HepG2 (cell line): ENCODE data around the gene HSD11B2. TPM values are rescaled to one million over a fixed set of nuclear protein-coding genes. Genes with fewer than 3 reads are reported as not detected.

ENCODE experiments used
- ATAC-seq: fragments of 200-7000 bp; cut with Tn5 transposase; 3 replicates; pipeline ENCODE4 v1.9.1; 2020; ENCODE audit warnings: mild to moderate bottlenecking, moderate library complexity
- BruUV-seq: library from RNA; stranded (reverse); fragments of 400-500 nt; replicated peaks from 2 replicates; lab custom pipeline; 2021; lab: Mats Ljungman, UMichigan
- CTCF ChIA-PET: fragments of 300-600 bp; formaldehyde crosslinking; extraction: SDS; loops from one replicate; lab custom pipeline; 2021; ENCODE audit warnings: low total read pairs, inconsistent platforms, low intra/inter-chr PET ratio; lab: Yijun Ruan, JAX
- POLR2A ChIA-PET: fragments of 350-600 bp; sonication (Branson Sonifier 250); formaldehyde crosslinking; loops from one replicate; lab custom pipeline; 2020; ENCODE audit warnings: antibody characterized with exemption, inconsistent platforms; lab: Yijun Ruan, JAX
- DNase-seq: peaks from one replicate; pipeline ENCODE4 v3.0.0-alpha.2; 2015; ENCODE audit warnings: low spot score
- FAIRE-seq: peaks from 3 replicates; lab custom pipeline; 2011; peaks lifted over from hg19 to GRCh38; lab: Jason Lieb, UNC
- H2AFZ ChIP-seq: one replicate; pipeline ENCODE4 v1.6.1; 2011; ENCODE audit warnings: low read length, inconsistent platforms
- H3K27ac ChIP-seq: fragments of 300-600 bp; 3 replicates; pipeline ENCODE4 v1.8.0; 2011; ENCODE audit warnings: mixed run types, mild to moderate bottlenecking, mixed read lengths, low read length, inconsistent platforms; ENCODE audit not compliant: insufficient read depth; ENCODE audit errors: extremely low read length
- H3K27me3 ChIP-seq, 2 experiments: fragments of 200-600 bp in 1 of 2; 2 replicates in 1 of 2; 3 replicates in 1 of 2; pipeline versions ENCODE4 v1.6.0 to v1.8.0; 2011; ENCODE audit warnings: low read length in 2 of 2, mild to moderate bottlenecking in 2 of 2, moderate library complexity in 2 of 2, inconsistent platforms in 1 of 2; ENCODE audit not compliant: insufficient read depth in 2 of 2, control insufficient read depth in 1 of 2
- H3K36me3 ChIP-seq, 2 experiments: fragments of 200-600 bp in 1 of 2; replicated peaks in 1 of 2; 2 replicates in 1 of 2; 3 replicates in 1 of 2; pipeline versions ENCODE4 v1.5.1 to v1.8.0; 2011; ENCODE audit warnings: low read length in 2 of 2, inconsistent platforms in 1 of 2; ENCODE audit not compliant: insufficient read depth in 2 of 2, control insufficient read depth in 1 of 2
- H3K4me1 ChIP-seq: 2 replicates; pipeline ENCODE4 v1.5.1; 2012; ENCODE audit warnings: low read length, inconsistent platforms; ENCODE audit not compliant: insufficient read depth
- H3K4me2 ChIP-seq: 2 replicates; pipeline ENCODE4 v1.6.0; 2011; ENCODE audit warnings: low read depth, low read length, inconsistent platforms
- H3K4me3 ChIP-seq, 3 experiments: fragments of 200-600 bp in 1 of 3; sonication (generic), shearing (Covaris generic) in 1 of 3; replicated peaks in 1 of 3; 2 replicates each; pipeline ENCODE4 v1.5.1; 2011 to 2016; ENCODE audit warnings: low read length in 3 of 3, inconsistent platforms in 2 of 3, low read depth in 2 of 3, mild to moderate bottlenecking in 2 of 3, control low read depth in 1 of 3, mixed read lengths in 1 of 3; ENCODE audit not compliant: insufficient read depth in 1 of 3
- H3K79me2 ChIP-seq: one replicate; pipeline ENCODE4 v1.6.1; 2011; ENCODE audit warnings: low read length, inconsistent platforms; ENCODE audit not compliant: insufficient read depth
- H3K9ac ChIP-seq: 2 replicates; pipeline ENCODE4 v1.6.0; 2011; ENCODE audit warnings: mild to moderate bottlenecking, low read depth, low read length, inconsistent platforms; ENCODE audit not compliant: insufficient read depth
- H3K9me3 ChIP-seq: 2 replicates; pipeline ENCODE4 v1.5.1; 2012; ENCODE audit warnings: mild to moderate bottlenecking, low read length
- H4K20me1 ChIP-seq: 2 replicates; pipeline ENCODE4 v1.6.0; 2011; ENCODE audit warnings: inconsistent platforms, mild to moderate bottlenecking, low read length, moderate library complexity; ENCODE audit not compliant: insufficient read depth
- ATF7-NPFF ChIP-seq: sonication (generic); formaldehyde crosslinking; IDR thresholded peaks from 2 replicates; pipeline ENCODE4 v1.8.1; 2023; ENCODE audit warnings: mild to moderate bottlenecking, low read depth, missing genetic modification reagents, moderate library complexity
- CBX2 ChIP-seq, 2 experiments: fragments of 200-600 bp in 1 of 2; sonication (generic); formaldehyde crosslinking in 1 of 2; IDR thresholded peaks; 2 replicates each; pipeline versions ENCODE4 v1.7.0 to v1.8.1; 2018 to 2022; ENCODE audit warnings: low read depth in 2 of 2, low read length in 1 of 2, mild to moderate bottlenecking in 1 of 2, missing genetic modification reagents in 1 of 2
- GMEB2 ChIP-seq: IDR thresholded peaks from 2 replicates; pipeline ENCODE4 v1.6.1; 2016; ENCODE audit warnings: missing biosample characterization, missing genetic modification reagents, low read depth
- KAT7 ChIP-seq: IDR thresholded peaks from 2 replicates; pipeline ENCODE4 v1.6.1; 2018; ENCODE audit warnings: borderline replicate concordance, missing compliant biosample characterization
- SKI ChIP-seq: fragments of 450-650 bp; IDR thresholded peaks from one replicate; pipeline ENCODE4 v1.6.1; 2018; ENCODE audit warnings: mild to moderate bottlenecking; ENCODE audit not compliant: partially characterized antibody
- YEATS4 ChIP-seq: sonication (generic); formaldehyde crosslinking; IDR thresholded peaks from 2 replicates; pipeline ENCODE4 v1.4.0; 2020; ENCODE audit warnings: missing genetic modification reagents, borderline replicate concordance
- WGBS: methylation state at CpG from one replicate; pipeline ENCODE4 v1.1.6; 2017; ENCODE audit warnings: low lambda C conversion rate; 5-methylcytosine and 5-hydroxymethylcytosine counted together
- in situ Hi-C: cut with HindIII; loops from 2 replicates; pipeline ENCODE4 v1.10.0; 2017; ENCODE audit warnings: low pct_unique_long_range_greater_than_20kb; ENCODE audit not compliant: extremely low pct_ligation_motif_present
- intact Hi-C: fragments of 100-400 bp; cut with micrococcal nuclease; formaldehyde crosslinking; loops from one replicate; pipeline ENCODE4 v1.10.0; 2022; ENCODE audit not compliant: unreplicated experiment
- polyA plus RNA-seq, 8 experiments: library from polyadenylated mRNA; depleted of rRNA in 3 of 8; stranded (reverse) in 7 of 8; unstranded in 1 of 8; fragments of >200 nt; fragmentation: Illumina TruSeq in 4 of 8; extraction: Trizol in 4 of 8; gene quantifications; 2 replicates each; pipeline versions ENCODE4 v1.2.1 to v1.2.3, GENCODE V29; 2011 to 2016; ENCODE audit warnings: low read depth in 4 of 8, missing spikeins in 1 of 8, mixed read lengths in 1 of 8; ENCODE audit not compliant: insufficient read depth in 1 of 8
- total RNA-seq, 5 experiments: library from RNA; depleted of rRNA; stranded (reverse); fragments of >200 nt; fragmentation: Illumina TruSeq; extraction: Trizol; gene quantifications; 2 replicates each; pipeline ENCODE4 v1.2.3, GENCODE V29; 2016; ENCODE audit warnings: low read depth in 1 of 5
- TF ChIP-seq, protein P1 (sequence below): sonication (generic); formaldehyde crosslinking; IDR thresholded peaks from 2 replicates; pipeline ENCODE4 v1.4.0; 2020; ENCODE audit warnings: mild to moderate bottlenecking, missing genetic modification reagents
- TF ChIP-seq, protein P2 (sequence below): sonication (generic); formaldehyde crosslinking; IDR thresholded peaks from 2 replicates; pipeline ENCODE4 v1.4.0; 2020; ENCODE audit warnings: missing genetic modification reagents

The HSD11B2 gene
- total and polyA plus RNA-seq, 2 of the 13 experiments (the other 11 are each of a cell fraction or from before 2014, with no cell fraction given): 8.9 to 13.6 TPM

GRCh38 chr16:67421030-67421429 is 9.9 kb upstream of the HSD11B2 start (continued):
- TF ChIP-seq GMEB2 (CRISPR knock-in tag) (no peak), CBX2 (IDR thresholded peaks at IDR 0.05; ENCODE audit: low read depth, low read length) (no peak), CBX2 (CRISPR knock-in tag; IDR thresholded peaks at IDR 0.05; ENCODE audit: low read depth) (no peak), KAT7 (CRISPR knock-in tag) (no peak), YEATS4 (CRISPR knock-in tag) (no peak), SKI (no peak)
- TF ChIP-seq, protein P1, sequence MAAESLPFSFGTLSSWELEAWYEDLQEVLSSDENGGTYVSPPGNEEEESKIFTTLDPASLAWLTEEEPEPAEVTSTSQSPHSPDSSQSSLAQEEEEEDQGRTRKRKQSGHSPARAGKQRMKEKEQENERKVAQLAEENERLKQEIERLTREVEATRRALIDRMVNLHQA: no peak

DNA sequence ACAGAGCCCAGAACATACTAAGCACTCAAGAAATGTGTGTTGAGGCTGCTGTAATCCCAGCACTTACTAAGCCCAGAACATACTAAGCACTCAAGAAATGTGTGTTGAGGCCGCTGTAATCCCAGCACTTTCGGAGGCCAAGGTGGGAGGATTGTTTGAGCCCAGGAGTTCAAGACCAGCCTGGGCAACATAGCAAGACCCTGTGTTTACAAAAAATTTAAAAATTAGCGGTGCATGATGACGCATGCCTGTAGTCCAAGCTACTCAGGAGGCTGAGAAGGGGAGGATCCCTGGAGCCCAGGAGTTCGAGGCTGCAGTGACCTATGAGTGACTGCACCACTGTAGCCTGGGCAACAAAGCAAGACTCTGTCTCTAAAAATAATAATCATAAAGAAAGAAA is 7.9 kb upstream of the HSD11B2 start:
- H3K9me3 ChIP-seq: no peaks in the 10 kb centered on the region
- no TSS peak for BruUV-seq

More for the DNA sequence above, 7.9 kb upstream of the HSD11B2 start:
- 66% methylated on average over 5 of the region's 5 CpGs for WGBS
- intact Hi-C loops: no loop called here
- Histone ChIP-seq H3K27me3 (peaks cover 5 to 41% of the 10 kb centered on the region in 2 experiments), H4K20me1 (no peaks in the 10 kb centered on the region), H3K4me1 (peaks cover 8% of the 10 kb centered on the region; the same call in 1 of the 2 replicates), H2AFZ (no peak overlapping the region), H3K4me2 (no peak overlapping the region), H3K79me2 (no peaks in the 10 kb centered on the region), H3K36me3 (no peaks in the 10 kb centered on the region), H3K9ac (no peak overlapping the region), H3K4me3 (no peak overlapping the region), H3K27ac (no peak overlapping the region)
- POLR2A ChIA-PET: interaction anchor here (1.2 to 1.8 kb wide), 2 partner anchors 8 to 18 kb away, joined by 3 to 4 read pairs; partner anchors contain the start of gene HSD11B2
- no peak for DNase-seq
- CTCF ChIA-PET: no interaction called here
- no peak for ATAC-seq
- FAIRE-seq: no peak
- in situ Hi-C loops: no loop called here
- TF ChIP-seq, protein P2, sequence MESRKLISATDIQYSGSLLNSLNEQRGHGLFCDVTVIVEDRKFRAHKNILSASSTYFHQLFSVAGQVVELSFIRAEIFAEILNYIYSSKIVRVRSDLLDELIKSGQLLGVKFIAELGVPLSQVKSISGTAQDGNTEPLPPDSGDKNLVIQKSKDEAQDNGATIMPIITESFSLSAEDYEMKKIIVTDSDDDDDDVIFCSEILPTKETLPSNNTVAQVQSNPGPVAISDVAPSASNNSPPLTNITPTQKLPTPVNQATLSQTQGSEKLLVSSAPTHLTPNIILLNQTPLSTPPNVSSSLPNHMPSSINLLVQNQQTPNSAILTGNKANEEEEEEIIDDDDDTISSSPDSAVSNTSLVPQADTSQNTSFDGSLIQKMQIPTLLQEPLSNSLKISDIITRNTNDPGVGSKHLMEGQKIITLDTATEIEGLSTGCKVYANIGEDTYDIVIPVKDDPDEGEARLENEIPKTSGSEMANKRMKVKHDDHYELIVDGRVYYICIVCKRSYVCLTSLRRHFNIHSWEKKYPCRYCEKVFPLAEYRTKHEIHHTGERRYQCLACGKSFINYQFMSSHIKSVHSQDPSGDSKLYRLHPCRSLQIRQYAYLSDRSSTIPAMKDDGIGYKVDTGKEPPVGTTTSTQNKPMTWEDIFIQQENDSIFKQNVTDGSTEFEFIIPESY: 0 out of 2 replicates have a peak, but pooled peaks have one; percentile 26
- no peak for TF ChIP-seq ATF7-NPFF (CRISPR knock-in tag)
- TF ChIP-seq, all 625 proteins: peak for 1
